GM12892 (cell line): ENCODE measurements around the gene USB1.

Experiments used
- POLR2A ChIP-seq: IDR thresholded peaks from 2 replicates; pipeline ENCODE4 v1.6.1; 2011; ENCODE audit warnings: low read depth, low read length, control low read depth
- TAF1 ChIP-seq: IDR thresholded peaks from 2 replicates; pipeline ENCODE4 v1.6.1; 2011; ENCODE audit warnings: low read depth, mild to moderate bottlenecking, control low read depth, low read length, borderline replicate concordance

GRCh38 chr16:58001781-58002415, 691 bp downstream of the USB1 start:
- TF ChIP-seq POLR2A: no peak
- no peak for TF ChIP-seq TAF1
